A673 (cell line): ENCODE results near the gene MDM1. TPM values are rescaled to one million over a fixed set of nuclear protein-coding genes. Genes with fewer than 3 reads are reported as not detected.

Source experiments
- BruUV-seq: library from RNA; stranded (reverse); fragments of 400-500 nt; replicated peaks from 2 replicates; lab custom pipeline; 2021; lab: Mats Ljungman, UMichigan
- CTCF ChIA-PET: fragments of 300-600 bp; sonication (Branson Sonifier 250); formaldehyde crosslinking; loops from one replicate; lab custom pipeline; 2022; ENCODE audit warnings: antibody characterized with exemption; lab: Charles Lee
- POLR2A ChIA-PET: fragments of 300-600 bp; sonication (Branson Sonifier 250); formaldehyde crosslinking; loops from one replicate; lab custom pipeline; 2022; ENCODE audit warnings: antibody characterized with exemption; ENCODE audit not compliant: low non-redundant PET; lab: Charles Lee
- DNase-seq: peaks from one replicate; pipeline ENCODE4 v3.0.0-alpha.2; 2015; ENCODE audit warnings: low spot score
- H3K27ac ChIP-seq: fragments of 200-600 bp; sonication (generic); 2 replicates; pipeline ENCODE4 v1.5.1; 2016; ENCODE audit warnings: mixed run types, low read depth, mild to moderate bottlenecking, mixed read lengths, antibody characterized with exemption, low read length; ENCODE audit not compliant: poor library complexity, severe bottlenecking
- H3K27me3 ChIP-seq: fragments of 200-600 bp; sonication (generic); replicated peaks from 2 replicates; pipeline ENCODE4 v1.6.1; 2017; ENCODE audit warnings: mixed run types, low read depth, mild to moderate bottlenecking, mixed read lengths, antibody characterized with exemption, low read length; ENCODE audit not compliant: insufficient read depth, poor library complexity
- H3K36me3 ChIP-seq: fragments of 200-600 bp; sonication (generic); 2 replicates; pipeline ENCODE4 v1.6.1; 2016; ENCODE audit warnings: mixed run types, mild to moderate bottlenecking, mixed read lengths, antibody characterized with exemption, low read length; ENCODE audit not compliant: insufficient read depth, poor library complexity, severe bottlenecking
- H3K4me1 ChIP-seq: fragments of 200-600 bp; sonication (generic); 2 replicates; pipeline ENCODE4 v1.6.1; 2017; ENCODE audit warnings: mixed run types, mild to moderate bottlenecking, mixed read lengths, antibody characterized with exemption, low read length; ENCODE audit not compliant: insufficient read depth, poor library complexity, severe bottlenecking
- H3K4me3 ChIP-seq: fragments of 200-600 bp; sonication (generic); 2 replicates; pipeline ENCODE4 v1.5.1; 2016; ENCODE audit warnings: low read depth, mixed run types, mild to moderate bottlenecking, mixed read lengths, low read length; ENCODE audit not compliant: poor library complexity, severe bottlenecking
- H3K9me3 ChIP-seq: fragments of 200-600 bp; sonication (generic); 2 replicates; pipeline ENCODE4 v1.6.1; 2016; ENCODE audit warnings: mixed run types, low read depth, mild to moderate bottlenecking, mixed read lengths, antibody characterized with exemption, low read length; ENCODE audit not compliant: poor library complexity, severe bottlenecking
- EZH2 ChIP-seq: fragments of 200-600 bp; sonication (generic); IDR thresholded peaks from 2 replicates; pipeline ENCODE4 v1.6.1; 2017; ENCODE audit warnings: borderline replicate concordance, low read depth, mild to moderate bottlenecking, mixed read lengths, antibody characterized with exemption, low read length; ENCODE audit not compliant: poor library complexity, severe bottlenecking
- intact Hi-C: fragments of 100-400 bp; cut with micrococcal nuclease; formaldehyde crosslinking; loops from one replicate; pipeline ENCODE4 v1.10.0; 2022; ENCODE audit not compliant: unreplicated experiment
- total RNA-seq: library from RNA; stranded (reverse); gene quantifications from 2 replicates; pipeline ENCODE4 v1.2.3, GENCODE V29; 2021
- TF ChIP-seq, protein P1 (sequence below): fragments of 300-800, 200-600 bp; sonication (generic); conservative IDR thresholded peaks from 2 replicates; pipeline ENCODE4 v1.5.1; 2017; ENCODE audit warnings: low read depth, mild to moderate bottlenecking, antibody characterized with exemption, low read length, moderate library complexity, mixed read lengths

MDM1 gene
- total RNA-seq, 1 experiment from 2014 or later, result 18.6 TPM

DNA sequence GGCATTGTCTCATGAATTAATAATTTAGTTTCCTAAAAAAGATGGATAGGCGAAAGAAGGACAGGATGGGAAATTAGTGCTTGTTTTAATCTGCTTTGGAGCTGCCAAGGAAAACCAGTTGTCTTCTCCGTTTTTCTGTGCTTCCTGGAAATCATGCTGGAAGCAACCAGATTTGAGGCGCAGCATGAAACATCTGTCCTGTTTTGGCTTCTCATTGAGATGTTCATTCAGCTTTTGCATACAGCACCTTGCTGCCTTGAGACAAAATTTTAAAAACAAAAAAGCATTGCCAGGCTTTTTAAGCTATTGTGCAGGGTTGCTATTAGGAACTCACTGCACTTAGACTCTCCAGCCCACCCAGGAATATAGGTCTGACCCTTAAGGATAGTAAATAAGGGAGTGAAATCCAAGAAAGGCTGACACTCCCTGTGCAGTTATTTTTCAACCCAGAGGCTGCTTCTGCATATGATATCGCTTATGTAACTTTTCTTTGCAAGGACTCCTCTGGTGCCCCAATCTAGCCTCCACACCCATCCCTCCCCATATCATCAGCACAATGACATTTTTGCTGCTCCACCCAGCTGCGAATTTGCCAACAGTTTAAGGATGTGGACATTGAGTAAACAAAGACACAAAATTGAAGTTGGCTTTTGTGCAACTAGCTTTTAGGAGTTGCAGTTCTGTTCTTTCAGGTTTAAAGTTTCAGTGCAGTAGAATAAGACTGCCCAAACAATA, 46.9 kb upstream of the MDM1 start:
- no peaks in the 10 kb centered on the region for H3K36me3 ChIP-seq
- ChIA-PET POLR2A (no interaction called here), CTCF (no interaction called here)
- intact Hi-C loops, result no loop called here
- no TSS peak for BruUV-seq
- H3K4me3 ChIP-seq, result no peak overlapping the region
- H3K9me3 ChIP-seq, result no peaks in the 10 kb centered on the region
- H3K4me1 ChIP-seq, result no peaks in the 10 kb centered on the region
- TF ChIP-seq EZH2, result no peak
- TF ChIP-seq, protein P1, sequence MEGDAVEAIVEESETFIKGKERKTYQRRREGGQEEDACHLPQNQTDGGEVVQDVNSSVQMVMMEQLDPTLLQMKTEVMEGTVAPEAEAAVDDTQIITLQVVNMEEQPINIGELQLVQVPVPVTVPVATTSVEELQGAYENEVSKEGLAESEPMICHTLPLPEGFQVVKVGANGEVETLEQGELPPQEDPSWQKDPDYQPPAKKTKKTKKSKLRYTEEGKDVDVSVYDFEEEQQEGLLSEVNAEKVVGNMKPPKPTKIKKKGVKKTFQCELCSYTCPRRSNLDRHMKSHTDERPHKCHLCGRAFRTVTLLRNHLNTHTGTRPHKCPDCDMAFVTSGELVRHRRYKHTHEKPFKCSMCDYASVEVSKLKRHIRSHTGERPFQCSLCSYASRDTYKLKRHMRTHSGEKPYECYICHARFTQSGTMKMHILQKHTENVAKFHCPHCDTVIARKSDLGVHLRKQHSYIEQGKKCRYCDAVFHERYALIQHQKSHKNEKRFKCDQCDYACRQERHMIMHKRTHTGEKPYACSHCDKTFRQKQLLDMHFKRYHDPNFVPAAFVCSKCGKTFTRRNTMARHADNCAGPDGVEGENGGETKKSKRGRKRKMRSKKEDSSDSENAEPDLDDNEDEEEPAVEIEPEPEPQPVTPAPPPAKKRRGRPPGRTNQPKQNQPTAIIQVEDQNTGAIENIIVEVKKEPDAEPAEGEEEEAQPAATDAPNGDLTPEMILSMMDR, result no peak
- no peaks in the 10 kb centered on the region for H3K27me3 ChIP-seq
- no peak for DNase-seq
- no peak overlapping the region for H3K27ac ChIP-seq

DNA sequence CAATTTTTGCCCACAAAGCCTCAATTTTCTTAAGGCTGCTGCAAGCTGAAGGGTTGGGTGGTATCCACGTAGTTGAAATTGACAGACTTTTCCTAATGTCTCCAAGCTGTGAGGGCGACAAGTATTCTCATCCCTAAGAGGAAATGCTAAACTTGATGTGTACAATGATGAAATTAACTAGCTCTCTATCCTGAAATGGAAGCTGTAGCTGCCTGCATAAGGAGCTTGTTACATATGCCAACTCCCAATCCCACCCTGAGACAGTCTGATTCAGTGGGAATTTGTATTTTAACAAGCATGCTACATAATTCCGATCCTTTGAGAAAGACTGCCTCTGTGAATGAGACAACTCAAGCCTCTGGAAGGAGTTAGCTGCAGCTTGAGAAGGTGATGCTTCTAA, 45.7 kb upstream of the MDM1 start:
- H3K4me1 ChIP-seq, result no peaks in the 10 kb centered on the region
- DNase-seq, result no peak
- BruUV-seq, result no TSS peak
- TF ChIP-seq, protein P1, result no peak
- no peak for TF ChIP-seq EZH2
- no peaks in the 10 kb centered on the region for H3K9me3 ChIP-seq
- no peak overlapping the region for H3K27ac ChIP-seq
- intact Hi-C loops, result no loop called here
- H3K4me3 ChIP-seq, result no peak overlapping the region
- no peaks in the 10 kb centered on the region for H3K27me3 ChIP-seq
- H3K36me3 ChIP-seq, result no peaks in the 10 kb centered on the region
- POLR2A ChIA-PET, result no interaction called here
- CTCF ChIA-PET, result no interaction called here

DNA sequence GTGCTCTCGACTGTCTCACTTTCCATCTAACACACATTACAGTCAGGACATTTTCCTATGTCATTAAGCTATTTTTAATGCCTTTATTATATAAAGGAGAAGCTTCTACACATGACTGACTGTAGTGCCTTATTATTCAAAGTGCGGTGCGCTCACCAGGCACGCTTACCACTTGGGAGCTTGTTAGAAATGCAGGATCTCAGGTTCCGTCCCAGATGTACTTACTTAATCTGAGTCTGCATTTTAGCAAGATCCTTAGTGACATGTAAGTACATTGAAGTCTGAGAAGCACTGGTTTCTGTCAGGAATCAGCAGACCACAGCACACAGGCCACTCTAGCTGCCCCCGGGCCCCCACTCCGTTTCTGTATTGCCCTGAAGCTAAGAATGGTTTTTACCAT, 44.7 kb upstream of the MDM1 start:
- TF ChIP-seq, protein P1, result no peak
- TF ChIP-seq EZH2, result no peak
- intact Hi-C loops, result no loop called here
- no peak for DNase-seq
- Histone ChIP-seq H3K27me3 (no peaks in the 10 kb centered on the region), H3K4me1 (no peaks in the 10 kb centered on the region), H3K4me3 (no peak overlapping the region), H3K36me3 (no peaks in the 10 kb centered on the region), H3K27ac (no peak overlapping the region), H3K9me3 (no peaks in the 10 kb centered on the region)
- no TSS peak for BruUV-seq
- ChIA-PET POLR2A (no interaction called here), CTCF (no interaction called here)
